Endothelial cell (in vitro differentiated cells): Measurements from ENCODE around the gene NRXN3. TPM values are rescaled to one million over a fixed set of nuclear protein-coding genes. Genes with fewer than 3 reads are reported as not detected.
A peak's percentile ranks its signal among the peaks of the same experiment; 100 is the strongest.

Source experiments
- DNase-seq: peaks from one replicate; pipeline ENCODE4 v3.0.0; 2021; ENCODE audit warnings: low spot score
- H3K27ac Mint-ChIP-seq: one replicate; pipeline ENCODE4 v1.8.0; 2021; ENCODE audit warnings: mixed read lengths, inconsistent platforms; ENCODE audit not compliant: unreplicated experiment
- H3K27me3 Mint-ChIP-seq: one replicate; pipeline ENCODE4 v1.8.0; 2021; ENCODE audit warnings: mild to moderate bottlenecking, moderate library complexity, mixed read lengths, inconsistent platforms; ENCODE audit not compliant: unreplicated experiment
- H3K36me3 Mint-ChIP-seq: one replicate; pipeline ENCODE4 v1.8.0; 2021; ENCODE audit warnings: mild to moderate bottlenecking, low read depth, mixed read lengths, inconsistent platforms; ENCODE audit not compliant: unreplicated experiment
- H3K4me1 Mint-ChIP-seq: one replicate; pipeline ENCODE4 v1.8.0; 2021; ENCODE audit warnings: mild to moderate bottlenecking, mixed read lengths, inconsistent platforms; ENCODE audit not compliant: unreplicated experiment
- H3K4me3 Mint-ChIP-seq: one replicate; pipeline ENCODE4 v1.8.0; 2021; ENCODE audit warnings: mild to moderate bottlenecking, mixed read lengths, inconsistent platforms; ENCODE audit not compliant: unreplicated experiment
- H3K9me3 Mint-ChIP-seq: one replicate; pipeline ENCODE4 v1.8.0; 2021; ENCODE audit warnings: mixed read lengths, inconsistent platforms; ENCODE audit not compliant: unreplicated experiment
- total RNA-seq: library from RNA; stranded (reverse); fragmentation: NEBNext Ultra II Directional; extraction: Animal tissue kit (Norgen Biotek cat#: 25700); gene quantifications from one replicate; pipeline ENCODE4 v1.2.1, GENCODE V29; 2021; ENCODE audit not compliant: unreplicated experiment
- TF ChIP-seq, protein P1 (sequence below): fragments of 200-600 bp; sonication (generic); IDR thresholded peaks from one replicate; pipeline ENCODE4 v1.5.0; 2021; ENCODE audit warnings: antibody characterized with exemption; ENCODE audit not compliant: unreplicated experiment

The NRXN3 gene
- total RNA-seq, 1 donor from 2014 or later, result 2.3 TPM

DNA sequence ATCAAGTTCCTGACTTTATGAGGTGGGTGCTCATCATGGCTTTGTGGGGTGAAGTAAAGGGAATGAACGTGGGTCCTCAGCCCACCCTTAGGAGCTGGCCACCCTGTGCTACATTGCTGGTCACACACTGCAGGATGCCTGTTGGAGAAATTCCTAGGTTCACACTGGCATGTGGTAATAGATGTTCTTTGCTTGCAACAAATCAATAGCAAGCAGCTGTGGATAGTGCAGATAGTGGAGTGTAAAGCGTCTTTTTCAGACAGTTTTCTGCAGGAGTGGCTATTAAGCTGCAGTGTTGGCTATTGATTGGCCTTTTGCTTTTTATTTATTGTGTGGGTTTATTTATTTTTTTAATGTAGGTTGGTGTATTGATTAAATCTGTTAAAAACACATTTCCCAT lies 822.7 kb downstream of the NRXN3 start:
- Mint-ChIP-seq H3K9me3 (no peaks in the 10 kb centered on the region), H3K36me3 (no peaks in the 10 kb centered on the region), H3K4me1 (no peaks in the 10 kb centered on the region), H3K4me3 (no peak overlapping the region), H3K27me3 (no peaks in the 10 kb centered on the region), H3K27ac (no peak overlapping the region)
- TF ChIP-seq, protein P1, sequence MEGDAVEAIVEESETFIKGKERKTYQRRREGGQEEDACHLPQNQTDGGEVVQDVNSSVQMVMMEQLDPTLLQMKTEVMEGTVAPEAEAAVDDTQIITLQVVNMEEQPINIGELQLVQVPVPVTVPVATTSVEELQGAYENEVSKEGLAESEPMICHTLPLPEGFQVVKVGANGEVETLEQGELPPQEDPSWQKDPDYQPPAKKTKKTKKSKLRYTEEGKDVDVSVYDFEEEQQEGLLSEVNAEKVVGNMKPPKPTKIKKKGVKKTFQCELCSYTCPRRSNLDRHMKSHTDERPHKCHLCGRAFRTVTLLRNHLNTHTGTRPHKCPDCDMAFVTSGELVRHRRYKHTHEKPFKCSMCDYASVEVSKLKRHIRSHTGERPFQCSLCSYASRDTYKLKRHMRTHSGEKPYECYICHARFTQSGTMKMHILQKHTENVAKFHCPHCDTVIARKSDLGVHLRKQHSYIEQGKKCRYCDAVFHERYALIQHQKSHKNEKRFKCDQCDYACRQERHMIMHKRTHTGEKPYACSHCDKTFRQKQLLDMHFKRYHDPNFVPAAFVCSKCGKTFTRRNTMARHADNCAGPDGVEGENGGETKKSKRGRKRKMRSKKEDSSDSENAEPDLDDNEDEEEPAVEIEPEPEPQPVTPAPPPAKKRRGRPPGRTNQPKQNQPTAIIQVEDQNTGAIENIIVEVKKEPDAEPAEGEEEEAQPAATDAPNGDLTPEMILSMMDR, result no peak
- no peak for DNase-seq

DNA sequence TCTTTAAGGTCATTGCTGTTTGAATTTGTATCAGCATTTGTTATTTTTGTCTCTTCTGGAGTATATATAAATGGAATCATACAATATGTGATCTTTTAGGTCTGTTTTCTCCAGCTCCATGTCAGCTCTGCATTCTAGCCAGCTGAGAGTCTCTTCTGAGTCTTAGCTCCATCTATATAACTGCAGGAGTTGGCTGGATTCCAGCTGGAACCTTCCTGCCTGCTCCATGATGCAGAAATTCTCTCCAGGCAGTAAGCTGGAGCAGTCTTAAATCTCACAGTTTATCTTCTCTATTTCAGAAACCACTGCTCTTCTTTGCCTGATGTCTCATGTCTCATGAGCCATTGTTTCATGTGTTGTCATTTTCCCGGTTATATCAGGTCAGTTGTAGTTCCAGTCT lies 827.6 kb downstream of the NRXN3 start:
- no peaks in the 10 kb centered on the region for H3K4me1 Mint-ChIP-seq
- H3K27ac Mint-ChIP-seq, result no peak overlapping the region
- H3K36me3 Mint-ChIP-seq, result no peaks in the 10 kb centered on the region
- H3K4me3 Mint-ChIP-seq, result no peak overlapping the region
- TF ChIP-seq, protein P1, result no peak
- H3K27me3 Mint-ChIP-seq, result no peaks in the 10 kb centered on the region
- no peak for DNase-seq
- no peaks in the 10 kb centered on the region for H3K9me3 Mint-ChIP-seq

DNA sequence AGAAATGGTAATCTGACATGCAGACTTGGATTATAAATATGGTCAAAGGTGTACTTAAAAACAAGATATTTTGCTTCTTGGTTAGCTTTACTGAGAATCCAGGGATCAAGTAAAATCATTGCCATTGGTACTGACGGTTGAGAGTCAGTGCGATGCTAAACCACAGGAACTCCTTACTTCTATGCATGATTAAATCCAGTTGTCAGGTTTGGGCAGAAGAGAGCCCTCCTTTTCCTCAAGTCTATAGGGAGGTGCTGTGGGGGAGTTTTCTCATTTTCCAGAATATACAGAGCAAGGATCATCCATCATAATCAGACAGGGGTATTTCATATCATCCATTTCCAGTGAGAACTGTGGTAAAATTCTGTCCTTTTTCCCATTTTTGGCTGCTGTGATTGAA lies 839.1 kb downstream of the NRXN3 start:
- H3K4me1 Mint-ChIP-seq, result peaks cover 3% of the 10 kb centered on the region
- H3K9me3 Mint-ChIP-seq, result no peaks in the 10 kb centered on the region
- H3K4me3 Mint-ChIP-seq, result no peak overlapping the region
- H3K27me3 Mint-ChIP-seq, result no peaks in the 10 kb centered on the region
- no peaks in the 10 kb centered on the region for H3K36me3 Mint-ChIP-seq
- no peak for DNase-seq
- H3K27ac Mint-ChIP-seq, result no peak overlapping the region
- TF ChIP-seq, protein P1, result no peak

DNA sequence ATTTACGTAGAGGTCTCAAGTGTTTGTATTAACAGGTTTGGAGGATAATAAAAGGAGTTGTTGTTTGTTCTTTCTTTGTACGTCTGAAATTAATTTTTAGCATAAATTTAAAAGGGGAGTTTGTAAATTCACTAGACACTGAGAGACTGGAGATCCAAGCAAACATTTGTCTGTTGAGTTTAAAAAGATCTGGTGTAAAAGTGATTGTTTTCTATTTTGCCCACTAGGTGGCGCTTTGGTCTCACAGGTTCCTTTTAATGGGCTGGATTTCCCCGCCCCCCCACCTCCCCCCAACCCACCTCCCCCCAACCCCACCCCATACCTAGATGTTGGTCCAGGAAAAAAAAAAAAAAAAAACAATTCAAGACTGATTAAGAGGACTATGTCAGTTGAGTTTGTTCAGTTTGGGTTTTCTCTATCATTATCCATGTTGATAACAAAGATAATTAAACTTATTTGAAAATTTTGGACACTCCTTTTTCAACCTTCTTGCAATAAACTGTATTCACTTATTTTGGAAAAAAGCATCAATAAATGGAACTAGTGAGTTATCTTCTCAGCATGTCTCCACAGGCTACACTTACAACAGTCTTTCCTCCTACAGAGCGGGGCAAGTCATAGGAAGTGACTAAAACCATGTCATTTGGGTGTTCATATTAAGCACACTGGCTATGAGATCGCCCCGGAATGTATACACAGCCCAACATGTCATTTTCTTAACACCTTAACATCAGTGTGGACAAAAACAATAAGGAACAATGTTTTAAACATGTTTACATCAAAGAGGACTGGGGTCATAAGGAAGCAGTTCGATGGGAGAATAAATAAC lies 841.1 kb downstream of the NRXN3 start:
- Mint-ChIP-seq H3K9me3 (no peaks in the 10 kb centered on the region), H3K36me3 (no peaks in the 10 kb centered on the region), H3K4me3 (no peak overlapping the region), H3K27me3 (no peaks in the 10 kb centered on the region), H3K4me1 (peaks cover 3% of the 10 kb centered on the region), H3K27ac (no peak overlapping the region)
- peak; percentile 28 for DNase-seq
- TF ChIP-seq, protein P1, result peak; percentile 76

DNA sequence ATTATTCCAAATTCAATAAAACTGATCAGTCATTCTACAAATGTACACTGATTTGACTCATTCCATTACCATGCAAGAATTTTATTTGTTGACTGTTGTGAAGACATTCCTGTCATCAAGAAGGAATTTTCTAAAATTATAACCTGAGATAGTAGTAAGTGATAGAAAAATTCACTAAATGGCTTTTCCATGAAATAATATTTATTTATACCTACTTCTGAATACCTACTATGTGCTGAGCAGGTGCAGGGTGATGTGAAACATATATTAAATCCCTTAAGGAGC lies 841.7 kb downstream of the NRXN3 start:
- Mint-ChIP-seq H3K27ac (no peak overlapping the region), H3K4me1 (peaks cover 3% of the 10 kb centered on the region), H3K36me3 (no peaks in the 10 kb centered on the region), H3K9me3 (no peaks in the 10 kb centered on the region), H3K27me3 (no peaks in the 10 kb centered on the region), H3K4me3 (no peak overlapping the region)
- TF ChIP-seq, protein P1, result no peak
- DNase-seq, result no peak
